Measurements from ENCODE around the gene HSPA12B.

Gene HSPA12B

GRCh38 chr20:3732327-3733118, at the start of gene HSPA12B:
TSS of gene HSPA12B (plus strand) at chr20:3732685. CDS start at chr20:3738675, 5,990 bp downstream.
- no peak for TF ChIP-seq CTCF (conservative IDR thresholded peaks at IDR 0.05)
- TF ChIP-seq ZFX (IDR thresholded peaks at IDR 0.05), result no peak
- no peak within 1 kb of the TSS for H3K27ac ChIP-seq

DNA sequence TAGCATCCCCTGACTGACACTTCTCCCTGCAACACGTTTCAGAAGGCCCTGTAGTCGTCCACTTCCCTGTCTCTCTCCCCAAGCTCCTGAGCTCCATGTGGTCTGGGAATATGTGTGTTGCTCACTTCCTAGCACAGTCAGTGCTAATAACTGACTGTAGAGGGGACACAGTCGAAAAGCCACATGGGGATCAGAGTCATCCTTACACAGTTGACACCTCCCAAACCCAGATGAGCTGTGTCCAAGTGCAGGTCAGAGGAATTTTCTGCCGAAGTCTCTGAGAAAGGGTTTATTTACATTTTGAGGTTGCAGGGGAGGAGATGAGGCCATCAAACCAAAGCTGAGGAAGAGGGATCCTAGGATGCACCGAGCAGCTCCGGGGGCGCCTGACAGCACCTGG, 47.1 kb upstream of the HSPA12B start:
- H3K27ac ChIP-seq, result no peak overlapping the region
- TF ChIP-seq ZFX (IDR thresholded peaks at IDR 0.05), result no peak
- TF ChIP-seq CTCF (conservative IDR thresholded peaks at IDR 0.05), result no peak

- no peak overlapping the region for H3K27ac ChIP-seq
- no peak for TF ChIP-seq ZFX (IDR thresholded peaks at IDR 0.05)
- no peak for TF ChIP-seq CTCF (conservative IDR thresholded peaks at IDR 0.05)
Measured at GRCh38 chr20:3686421-3686820, 46.1 kb upstream of the HSPA12B start.

DNA sequence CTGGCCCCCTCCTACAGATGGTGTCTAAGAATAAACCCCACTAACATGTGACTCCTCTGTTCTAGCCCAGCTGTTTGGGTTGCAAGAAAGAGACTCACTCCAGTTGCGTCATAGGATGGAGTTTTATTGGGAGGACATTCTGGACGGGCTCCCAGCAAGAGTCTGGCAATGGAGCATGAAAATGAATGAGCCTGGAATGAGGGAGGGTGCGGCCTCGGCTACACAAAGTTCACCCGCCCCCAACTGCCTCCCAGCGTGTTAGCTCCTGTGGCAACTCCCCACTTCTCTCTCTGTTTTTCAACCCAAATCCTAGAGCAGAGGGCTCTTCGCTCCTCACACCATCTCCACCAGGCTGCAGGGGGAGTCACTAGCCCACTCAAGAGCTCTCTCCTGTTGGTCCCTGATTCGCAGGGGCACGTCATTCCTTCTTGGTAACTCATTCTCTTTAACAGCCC, 45.6 kb upstream of the HSPA12B start:
- no peak overlapping the region for H3K27ac ChIP-seq
- TF ChIP-seq ZFX (IDR thresholded peaks at IDR 0.05), result no peak
- TF ChIP-seq CTCF (conservative IDR thresholded peaks at IDR 0.05), result no peak

- H3K27ac ChIP-seq, result no peak overlapping the region
- TF ChIP-seq CTCF (conservative IDR thresholded peaks at IDR 0.05) (no peak), ZFX (IDR thresholded peaks at IDR 0.05) (no peak)
Measured at GRCh38 chr20:3687655-3688054, 44.8 kb upstream of the HSPA12B start.

- TF ChIP-seq ZFX (IDR thresholded peaks at IDR 0.05) (no peak), CTCF (conservative IDR thresholded peaks at IDR 0.05) (no peak)
Measured at GRCh38 chr20:3689978-3690377, 42.5 kb upstream of the HSPA12B start.

GRCh38 chr20:3690413-3690812, 42.1 kb upstream of the HSPA12B start:
- TF ChIP-seq CTCF (conservative IDR thresholded peaks at IDR 0.05) (no peak), ZFX (IDR thresholded peaks at IDR 0.05) (no peak)
- no peak overlapping the region for H3K27ac ChIP-seq

More at GRCh38 chr20:3689978-3690377, 42.5 kb upstream of the HSPA12B start:
- no peak overlapping the region for H3K27ac ChIP-seq
